Subcutaneous adipose tissue (tissue), 4 donors: ENCODE measurements around the gene RHBDL1. TPM values are rescaled to one million over a fixed set of nuclear protein-coding genes. Genes with fewer than 3 reads are reported as not detected.

Experiments
- CTCF ChIP-seq: fragments of 450-650 bp; IDR thresholded peaks from one replicate; pipeline ENCODE4 v1.5.1; 2016; ENCODE audit warnings: low read depth, mild to moderate bottlenecking, control low read depth, antibody characterized with exemption, moderate library complexity
- total RNA-seq, 4 donors: library from RNA; depleted of rRNA; stranded (reverse); fragments of >200 nt; gene quantifications; one replicate each; pipeline ENCODE4 v1.1.0, GENCODE V29; 2016

RHBDL1 gene
- total RNA-seq, 4 donors from 2014 or later, result 0.66 to 1.7 (median 1.3) TPM; not detected in 1

GRCh38 chr16:672851-673250 is 2.6 kb upstream of the RHBDL1 start:
- TF ChIP-seq CTCF, result no peak

- TF ChIP-seq CTCF, result no peak
Measured at GRCh38 chr16:673399-673991, 2.0 kb upstream of the RHBDL1 start.

- no peak for TF ChIP-seq CTCF
Measured at GRCh38 chr16:674214-674881, 1.1 kb upstream of the RHBDL1 start.

- no peak for TF ChIP-seq CTCF
Measured at GRCh38 chr16:675884-676564, 553 bp downstream of the RHBDL1 start.

- no peak for TF ChIP-seq CTCF
Measured at GRCh38 chr16:676565-676902, 1.1 kb downstream of the RHBDL1 start.

GRCh38 chr16:676913-677312 is 1.4 kb downstream of the RHBDL1 start:
- TF ChIP-seq CTCF, result no peak
